Progenitor cell of endocrine pancreas (in vitro differentiated cells): ENCODE results near the gene TACC2. TPM values are rescaled to one million over a fixed set of nuclear protein-coding genes. Genes with fewer than 3 reads are reported as not detected.

Experiments used
- DNase-seq: peaks from one replicate; pipeline ENCODE4 v3.0.0; 2021; ENCODE audit warnings: low spot score; ENCODE audit not compliant: unreplicated experiment
- H3K27ac Mint-ChIP-seq: 2 replicates; pipeline ENCODE4 v1.8.0; 2021; ENCODE audit warnings: mild to moderate bottlenecking, moderate library complexity, mixed read lengths
- H3K27me3 Mint-ChIP-seq: 2 replicates; pipeline ENCODE4 v1.8.0; 2021; ENCODE audit warnings: mixed read lengths
- H3K36me3 Mint-ChIP-seq: 2 replicates; pipeline ENCODE4 v1.8.0; 2022; ENCODE audit warnings: mixed read lengths; ENCODE audit not compliant: insufficient read depth
- H3K4me1 Mint-ChIP-seq: 2 replicates; pipeline ENCODE4 v1.8.0; 2021; ENCODE audit warnings: low read depth, mixed read lengths
- H3K4me3 Mint-ChIP-seq: 2 replicates; pipeline ENCODE4 v1.8.0; 2021; ENCODE audit warnings: low read depth, mild to moderate bottlenecking, moderate library complexity, mixed read lengths
- H3K9me3 Mint-ChIP-seq: 2 replicates; pipeline ENCODE4 v1.8.0; 2021; ENCODE audit warnings: low read depth, mixed read lengths
- CTCF ChIP-seq: fragments of 200-600 bp; sonication (generic); IDR thresholded peaks from one replicate; pipeline ENCODE4 v1.5.0; 2021; ENCODE audit warnings: antibody characterized with exemption, mild to moderate bottlenecking; ENCODE audit not compliant: unreplicated experiment
- total RNA-seq: library from RNA; stranded (reverse); gene quantifications from 2 replicates; pipeline ENCODE4 v1.2.1, GENCODE V29; 2021

TACC2 gene
- total RNA-seq, 1 donor from 2014 or later = 60.4 TPM

GRCh38 chr10:122245136-122245535 is 256.2 kb downstream of the TACC2 start:
- Mint-ChIP-seq H3K4me3 (no peak overlapping the region), H3K9me3 (no peaks in the 10 kb centered on the region), H3K27ac (peak overlapping the region; percentile 26), H3K36me3 (peaks cover 13% of the 10 kb centered on the region), H3K27me3 (no peaks in the 10 kb centered on the region), H3K4me1 (peaks cover 16% of the 10 kb centered on the region)
- no peak for DNase-seq
- no peak for TF ChIP-seq CTCF

- Mint-ChIP-seq H3K27ac (peak overlapping the region; percentile 71), H3K4me3 (no peak overlapping the region), H3K27me3 (no peaks in the 10 kb centered on the region), H3K9me3 (no peaks in the 10 kb centered on the region), H3K36me3 (peaks cover 10% of the 10 kb centered on the region), H3K4me1 (peaks cover 16% of the 10 kb centered on the region)
- TF ChIP-seq CTCF = no peak
- no peak for DNase-seq
Measured at GRCh38 chr10:122245897-122246296, 256.9 kb downstream of the TACC2 start.

- DNase-seq = no peak
- H3K27me3 Mint-ChIP-seq = no peaks in the 10 kb centered on the region
- peaks cover 16% of the 10 kb centered on the region for H3K4me1 Mint-ChIP-seq
- H3K36me3 Mint-ChIP-seq = peaks cover 5% of the 10 kb centered on the region
- no peak overlapping the region for H3K4me3 Mint-ChIP-seq
- no peaks in the 10 kb centered on the region for H3K9me3 Mint-ChIP-seq
- no peak for TF ChIP-seq CTCF
- peak overlapping the region; percentile 47 for H3K27ac Mint-ChIP-seq
Measured at GRCh38 chr10:122246830-122247520, 258.0 kb downstream of the TACC2 start.

- H3K27me3 Mint-ChIP-seq = no peaks in the 10 kb centered on the region
- H3K4me1 Mint-ChIP-seq = peaks cover 16% of the 10 kb centered on the region
- no peak for DNase-seq
- no peak for TF ChIP-seq CTCF
- H3K4me3 Mint-ChIP-seq = no peak overlapping the region
- peaks cover 4% of the 10 kb centered on the region for H3K36me3 Mint-ChIP-seq
- no peak overlapping the region for H3K27ac Mint-ChIP-seq
- no peaks in the 10 kb centered on the region for H3K9me3 Mint-ChIP-seq
Measured at GRCh38 chr10:122248356-122249302, 259.7 kb downstream of the TACC2 start.

- no peaks in the 10 kb centered on the region for H3K27me3 Mint-ChIP-seq
- DNase-seq = no peak
- peaks cover 4% of the 10 kb centered on the region for H3K36me3 Mint-ChIP-seq
- TF ChIP-seq CTCF = no peak
- peaks cover 14% of the 10 kb centered on the region for H3K4me1 Mint-ChIP-seq
- H3K27ac Mint-ChIP-seq = no peak overlapping the region
- H3K9me3 Mint-ChIP-seq = no peaks in the 10 kb centered on the region
- H3K4me3 Mint-ChIP-seq = no peak overlapping the region
Measured at GRCh38 chr10:122249303-122249850, 260.4 kb downstream of the TACC2 start.
